ENCODE measurements around the gene TPCN2.
A peak's percentile ranks its signal among the peaks of the same experiment; 100 is the strongest.

Gene TPCN2

DNA sequence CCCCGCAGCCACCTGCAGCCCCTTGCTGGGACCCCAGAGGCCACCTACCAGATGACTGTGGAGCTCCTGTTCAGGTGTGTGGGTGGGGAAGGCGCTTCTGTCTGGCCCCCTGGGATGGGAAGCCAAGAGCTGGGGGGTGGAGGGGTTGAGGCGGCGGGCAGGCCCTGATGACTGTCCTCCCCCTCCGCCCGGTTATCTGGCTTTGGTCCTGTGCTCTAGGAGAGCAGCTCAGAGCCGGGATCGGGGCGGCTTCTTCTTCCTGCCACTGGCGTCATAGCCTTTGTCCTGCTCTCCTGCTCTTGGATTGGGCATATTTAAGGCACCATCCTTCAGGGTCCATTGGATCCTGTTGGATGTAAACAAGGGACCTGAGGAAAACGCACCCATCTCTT lies 38.4 kb downstream of the TPCN2 start:
- H3K27ac ChIP-seq = no peak overlapping the region
- DNase-seq (ENCODE audit: low read depth, low spot score) = no peak

DNA sequence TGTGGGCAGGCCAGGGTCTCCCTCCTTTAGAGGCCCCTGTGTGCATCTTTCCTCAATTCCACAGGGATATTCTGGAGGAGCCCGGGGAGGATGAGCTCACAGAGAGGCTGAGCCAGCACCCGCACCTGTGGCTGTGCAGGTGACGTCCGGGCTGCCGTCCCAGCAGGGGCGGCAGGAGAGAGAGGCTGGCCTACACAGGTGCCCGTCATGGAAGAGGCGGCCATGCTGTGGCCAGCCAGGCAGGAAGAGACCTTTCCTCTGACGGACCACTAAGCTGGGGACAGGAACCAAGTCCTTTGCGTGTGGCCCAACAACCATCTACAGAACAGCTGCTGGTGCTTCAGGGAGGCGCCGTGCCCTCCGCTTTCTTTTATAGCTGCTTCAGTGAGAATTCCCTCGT lies 39.1 kb downstream of the TPCN2 start:
- H3K27ac ChIP-seq = no peak overlapping the region
- DNase-seq (ENCODE audit: low read depth, low spot score) = no peak

DNA sequence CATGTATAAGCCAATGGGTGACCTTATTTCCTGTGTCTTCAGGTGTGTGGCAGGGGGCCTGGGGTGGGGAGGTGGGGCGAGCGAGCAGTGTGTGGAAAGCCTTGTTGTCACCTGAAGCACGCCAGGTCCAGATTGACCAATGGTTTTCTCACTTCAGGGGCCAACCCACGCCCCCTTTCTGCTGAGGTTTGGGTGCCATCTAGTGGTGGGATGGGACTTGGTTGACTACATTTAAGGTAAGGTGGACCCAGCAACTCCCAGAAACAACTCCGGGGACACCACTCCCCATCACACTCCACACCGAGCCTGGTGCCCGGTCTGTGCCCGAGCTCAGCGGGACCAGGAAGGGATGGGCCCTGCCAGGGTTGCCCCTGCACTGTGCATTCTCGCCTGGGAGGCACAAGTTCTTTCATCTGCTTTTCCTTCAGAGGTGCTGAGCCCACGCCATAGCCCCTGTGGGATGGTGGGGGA lies 40.0 kb downstream of the TPCN2 start:
- no peak overlapping the region for H3K27ac ChIP-seq
- DNase-seq (ENCODE audit: low read depth, low spot score) = no peak

DNA sequence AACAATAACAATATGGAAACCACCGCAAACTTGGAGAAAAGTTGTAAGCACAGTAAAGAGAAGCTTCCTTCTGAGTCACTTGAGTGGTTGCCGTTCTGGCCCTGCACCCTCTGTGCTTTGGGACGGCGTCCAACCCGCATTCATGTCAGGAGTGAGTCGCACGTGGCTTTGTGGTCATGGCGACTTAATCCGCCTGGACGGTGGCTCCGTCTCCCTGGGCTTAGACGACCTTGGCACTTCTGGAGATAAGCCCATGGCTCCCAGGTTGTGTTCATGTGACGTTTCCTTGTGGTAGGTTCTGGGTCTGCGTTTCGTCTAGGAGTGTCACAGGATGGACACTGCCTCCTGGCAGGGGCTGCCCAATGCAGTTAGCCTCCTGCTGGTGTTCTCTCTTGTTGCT lies 40.5 kb downstream of the TPCN2 start:
- no peak overlapping the region for H3K27ac ChIP-seq
- peak; percentile 31 for DNase-seq (ENCODE audit: low read depth, low spot score)

DNA sequence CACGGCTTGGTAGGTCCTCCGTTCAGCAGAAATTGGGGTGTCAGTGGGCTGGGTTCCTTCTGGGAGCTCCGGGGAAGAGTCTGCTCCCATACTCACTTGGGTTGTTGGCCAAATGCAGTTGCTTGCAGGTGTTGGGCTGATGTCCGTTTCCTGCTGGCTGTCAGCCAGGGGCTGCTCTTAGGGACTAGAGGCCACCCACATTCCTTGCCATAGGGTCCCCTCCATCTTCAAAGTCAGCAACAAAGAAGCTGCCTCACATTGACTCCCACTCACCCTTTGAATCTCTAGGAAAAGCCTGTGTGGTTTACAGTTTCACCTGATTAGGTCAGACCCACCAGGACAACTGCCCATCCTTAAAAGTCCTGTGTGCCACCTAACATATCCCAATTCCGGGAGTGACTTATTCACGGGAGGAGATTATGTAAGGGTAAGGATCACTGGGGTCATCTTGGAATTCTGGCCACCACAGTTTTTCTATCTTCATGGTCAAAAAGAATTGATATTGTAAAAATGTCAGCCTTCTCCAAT lies 43.0 kb downstream of the TPCN2 start:
- H3K27ac ChIP-seq = no peak overlapping the region
- no peak for DNase-seq (ENCODE audit: low read depth, low spot score)

DNA sequence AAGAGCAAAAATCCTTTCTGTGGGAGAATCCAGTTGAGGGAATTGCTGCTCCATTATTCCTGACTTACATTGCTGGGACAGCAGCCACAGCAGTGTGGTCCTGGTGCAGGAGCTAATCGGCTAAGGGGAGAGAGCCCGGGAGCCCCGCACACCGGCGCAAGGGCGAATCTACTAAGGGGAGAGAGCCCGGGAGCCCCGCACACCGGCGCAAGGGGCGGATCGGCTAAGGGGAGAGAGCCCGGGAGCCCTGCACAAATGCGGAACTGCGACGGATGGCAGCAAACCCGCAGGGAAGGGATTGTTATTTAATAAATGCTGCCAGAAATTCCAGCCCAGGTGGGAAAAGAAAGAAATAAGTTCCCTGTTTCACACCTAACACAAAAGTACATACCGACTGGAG lies 43.5 kb downstream of the TPCN2 start:
- H3K27ac ChIP-seq = no peak overlapping the region
- DNase-seq (ENCODE audit: low read depth, low spot score) = no peak

DNA sequence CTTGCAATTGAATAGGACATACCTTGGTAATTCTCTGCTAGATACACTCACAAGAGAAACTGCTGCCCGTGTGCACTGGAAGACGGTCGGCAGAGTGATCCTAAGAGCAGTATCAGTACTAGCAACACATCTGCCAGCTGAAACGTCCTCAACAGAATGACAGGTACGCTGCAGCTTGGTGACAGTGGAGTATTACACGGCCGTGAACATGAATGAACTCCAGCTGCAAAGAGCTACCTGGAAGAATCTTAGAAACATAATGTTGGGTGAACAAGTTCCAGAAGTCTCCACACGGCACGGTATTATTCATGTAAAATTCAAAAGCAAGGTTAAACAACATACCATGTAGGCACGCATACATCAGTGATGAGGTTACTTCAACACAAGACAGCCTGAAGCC lies 44.4 kb downstream of the TPCN2 start:
- DNase-seq (ENCODE audit: low read depth, low spot score) = no peak
- no peak overlapping the region for H3K27ac ChIP-seq

DNA sequence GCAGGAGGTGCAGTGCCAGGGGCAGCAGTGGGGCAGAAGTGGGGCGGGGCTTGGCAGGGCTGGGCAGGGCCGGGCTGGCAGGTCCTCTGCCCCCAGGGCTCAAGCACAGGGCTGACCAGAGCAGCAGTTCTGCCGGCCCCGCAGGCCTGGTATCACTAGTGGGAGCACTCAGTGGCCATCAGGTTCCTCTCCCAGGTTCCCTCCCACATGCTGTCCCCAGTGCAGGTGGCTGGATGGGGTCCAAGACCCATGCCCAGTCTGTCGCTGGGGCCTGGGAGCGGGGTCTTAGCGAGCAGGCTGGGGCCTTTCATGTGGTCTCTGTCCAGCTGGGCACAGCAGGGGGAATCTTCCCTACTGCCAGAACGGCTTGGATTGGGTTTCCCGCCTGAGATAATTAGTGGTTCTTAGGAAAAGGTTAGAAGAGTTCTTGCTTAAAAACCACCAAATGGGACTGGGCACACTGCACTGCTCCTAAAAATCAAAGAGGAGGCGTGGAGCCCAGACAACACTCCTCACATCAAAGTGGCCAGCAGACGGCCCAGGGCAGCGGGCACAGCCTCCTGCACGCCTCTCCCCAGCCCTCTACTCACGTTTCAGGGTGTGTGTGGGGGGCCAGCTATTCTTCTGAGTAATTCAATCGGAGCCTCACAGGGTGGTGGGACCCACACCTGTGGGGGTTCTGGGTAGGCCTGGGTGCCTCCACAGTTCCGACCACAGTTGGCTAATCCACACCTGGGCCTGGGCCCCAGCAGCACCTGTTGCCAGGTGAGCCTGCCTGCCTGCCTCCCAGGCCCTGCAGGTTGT lies 45.6 kb downstream of the TPCN2 start:
- no peak for DNase-seq (ENCODE audit: low read depth, low spot score)

DNA sequence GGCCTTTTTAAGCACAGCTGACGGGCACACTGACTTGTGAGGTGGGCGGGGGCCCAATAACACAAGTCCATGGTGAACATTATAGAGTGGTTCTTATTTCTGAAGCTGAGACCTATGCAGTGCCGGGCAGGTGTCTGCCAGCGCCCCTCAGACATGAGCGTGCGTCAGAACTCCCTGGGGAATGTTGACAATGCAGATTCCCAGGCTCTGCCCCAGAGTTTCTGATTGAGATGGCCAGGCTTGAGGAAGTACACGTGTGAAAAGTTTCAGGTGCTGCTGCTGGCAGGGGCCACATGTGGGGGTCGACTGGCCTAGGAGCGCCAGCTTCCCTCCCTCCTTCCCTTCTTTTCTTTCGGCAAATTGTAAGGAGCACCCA lies 46.2 kb downstream of the TPCN2 start:
- no peak overlapping the region for H3K27ac ChIP-seq
- DNase-seq (ENCODE audit: low read depth, low spot score) = no peak

More for the DNA sequence above, 45.6 kb downstream of the TPCN2 start:
- H3K27ac ChIP-seq = no peak overlapping the region

DNA sequence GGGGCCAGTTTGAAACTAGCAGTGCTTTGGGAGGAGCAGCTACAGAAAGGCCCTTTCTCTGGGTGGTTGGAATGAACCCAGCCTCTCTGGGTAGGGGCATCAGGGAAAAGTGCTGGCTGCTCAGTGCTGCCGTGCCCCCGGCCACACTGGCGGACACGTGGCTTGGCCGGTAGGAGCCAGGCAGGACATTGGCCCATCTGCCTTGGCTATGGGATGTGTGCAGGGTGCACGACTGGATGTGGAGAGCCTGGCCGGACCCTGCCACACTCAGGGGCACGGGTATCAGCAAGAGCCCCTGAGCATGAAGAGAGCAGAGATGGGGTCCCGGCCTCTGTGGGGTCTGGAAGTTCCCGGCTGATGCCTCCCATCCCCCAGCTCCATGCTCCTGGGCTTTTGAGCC lies 46.6 kb downstream of the TPCN2 start:
- no peak overlapping the region for H3K27ac ChIP-seq
- no peak for DNase-seq (ENCODE audit: low read depth, low spot score)

DNA sequence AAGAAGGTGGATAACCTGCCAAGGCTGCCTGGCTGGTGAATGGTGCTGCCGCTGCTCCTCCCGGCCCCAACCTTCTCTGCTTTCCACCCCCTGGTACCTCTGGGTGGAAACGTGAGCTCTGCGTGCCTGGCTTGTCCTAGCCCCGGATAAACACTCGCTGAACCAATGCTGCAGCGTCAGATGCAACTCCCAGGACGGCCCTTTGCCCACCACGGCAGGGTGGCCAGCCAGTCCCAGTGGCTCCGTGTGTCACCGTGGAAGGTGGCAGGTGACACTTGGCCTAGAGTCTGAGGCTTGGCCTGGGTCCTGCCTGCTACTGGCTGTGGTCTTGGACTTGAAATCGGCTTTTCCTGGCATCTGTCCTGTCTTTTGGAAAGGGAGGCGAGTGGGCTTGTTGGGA lies 47.7 kb downstream of the TPCN2 start:
- DNase-seq (ENCODE audit: low read depth, low spot score) = no peak
- H3K27ac ChIP-seq = no peak overlapping the region

DNA sequence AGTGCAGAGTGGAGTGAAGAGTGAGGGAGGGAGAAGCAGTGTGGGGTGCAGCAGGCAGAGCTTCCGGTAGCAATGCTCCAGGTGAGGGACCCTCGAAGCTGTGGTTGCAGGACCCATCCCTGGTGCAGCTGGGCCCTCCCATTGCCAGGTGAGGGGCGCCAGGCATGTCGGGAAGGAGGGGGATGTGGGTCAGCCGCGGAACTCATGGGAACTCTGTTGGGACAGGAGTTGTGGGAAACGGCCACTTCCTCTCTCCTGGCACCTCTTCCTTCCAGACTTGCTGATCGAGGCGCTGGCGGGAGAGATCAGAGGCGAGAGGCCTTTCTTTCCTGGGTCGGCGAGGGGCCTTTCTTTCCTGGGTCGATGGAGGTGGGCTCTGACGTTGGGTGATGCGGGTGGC lies 48.5 kb downstream of the TPCN2 start:
- no peak overlapping the region for H3K27ac ChIP-seq
- no peak for DNase-seq (ENCODE audit: low read depth, low spot score)

DNA sequence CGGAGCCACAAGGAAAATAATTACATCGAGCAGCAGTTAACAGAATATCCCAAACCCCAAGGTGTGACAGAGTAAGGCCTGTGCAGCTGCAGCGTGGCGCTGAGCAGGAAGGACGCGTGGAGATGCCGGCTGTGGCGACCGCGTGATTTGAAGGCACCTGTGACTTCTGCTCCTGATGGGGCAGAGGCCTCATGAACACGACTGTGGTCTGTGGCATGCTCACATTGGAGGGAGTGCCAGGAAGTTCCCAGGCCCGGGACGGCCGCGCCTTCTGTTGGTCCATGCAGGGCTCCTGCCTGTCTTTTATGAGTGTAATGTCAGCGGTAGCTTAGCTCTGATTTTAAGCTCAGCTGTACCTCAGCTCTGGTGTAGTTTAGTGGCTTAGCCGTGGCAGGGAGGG lies 50.4 kb downstream of the TPCN2 start:
- no peak overlapping the region for H3K27ac ChIP-seq

DNA sequence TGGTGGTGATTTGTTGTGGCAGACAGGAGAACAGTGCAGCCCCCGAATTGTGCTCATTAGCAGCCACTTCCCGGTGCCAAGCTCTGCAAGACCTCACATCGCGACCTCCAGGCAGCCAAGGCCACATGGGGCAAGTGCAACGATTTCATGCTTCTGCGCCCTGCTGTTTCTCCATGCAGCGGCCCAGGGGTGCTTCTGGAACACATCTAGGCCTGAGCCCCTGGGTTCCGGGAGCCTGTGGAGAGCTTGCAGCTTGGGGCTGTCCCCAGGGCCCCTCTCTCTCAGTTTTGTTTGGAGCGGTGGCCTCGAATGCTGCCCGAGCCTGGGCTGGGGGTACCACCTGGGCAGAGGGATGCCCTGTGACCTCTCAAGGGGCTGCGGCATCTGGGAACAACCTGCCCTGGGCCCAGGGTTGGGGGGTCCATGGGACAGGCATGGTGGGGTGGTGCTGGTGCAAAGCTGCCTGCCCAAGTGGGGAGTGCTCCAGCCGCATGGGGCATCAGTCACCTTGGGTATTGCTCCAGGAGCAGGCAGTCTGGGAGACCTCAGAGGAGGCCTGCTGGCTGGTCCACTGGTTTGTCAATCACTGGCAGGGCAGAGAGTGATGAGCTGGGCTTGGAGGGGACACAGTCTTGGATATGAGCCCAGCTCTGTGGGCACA lies 51.9 kb downstream of the TPCN2 start:
- DNase-seq (ENCODE audit: low read depth, low spot score) = no peak
- no peak overlapping the region for H3K27ac ChIP-seq

More for the DNA sequence above, 50.4 kb downstream of the TPCN2 start:
- DNase-seq (ENCODE audit: low read depth, low spot score) = no peak

DNA sequence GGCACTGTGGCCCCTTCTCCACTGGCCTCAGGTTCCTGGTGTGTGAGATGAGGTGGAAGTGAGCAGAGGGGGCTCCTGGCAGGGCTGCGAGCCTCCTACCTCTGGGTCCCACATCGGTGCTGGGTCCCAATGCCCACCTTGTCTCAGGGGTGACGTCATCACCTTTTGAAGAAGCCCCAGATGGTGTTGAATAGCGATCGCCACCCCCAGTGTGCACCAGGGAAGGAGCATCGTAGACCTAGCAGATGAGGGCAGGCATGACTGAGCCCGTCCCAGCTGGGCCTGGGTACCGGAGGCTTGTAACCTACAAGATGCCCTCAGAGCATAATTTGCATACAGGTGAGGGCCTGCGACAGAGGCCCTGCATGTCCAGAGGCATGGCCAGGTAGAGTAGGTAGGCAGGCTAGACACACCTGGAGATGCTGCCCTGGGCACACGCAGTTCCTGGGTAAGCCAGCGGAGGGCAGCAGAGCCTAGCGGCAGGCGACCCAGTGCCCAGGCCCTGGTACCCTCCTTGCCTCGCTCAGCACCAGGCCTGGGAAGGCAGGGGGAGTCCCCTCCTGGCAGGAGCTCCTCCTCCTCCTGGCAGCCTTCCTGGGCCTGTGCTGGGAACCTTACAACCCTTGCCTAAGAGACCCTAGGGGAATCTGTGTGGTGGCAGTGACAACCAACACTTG lies 52.5 kb downstream of the TPCN2 start:
- peak; percentile 41 for DNase-seq (ENCODE audit: low read depth, low spot score)
- H3K27ac ChIP-seq = no peak overlapping the region

DNA sequence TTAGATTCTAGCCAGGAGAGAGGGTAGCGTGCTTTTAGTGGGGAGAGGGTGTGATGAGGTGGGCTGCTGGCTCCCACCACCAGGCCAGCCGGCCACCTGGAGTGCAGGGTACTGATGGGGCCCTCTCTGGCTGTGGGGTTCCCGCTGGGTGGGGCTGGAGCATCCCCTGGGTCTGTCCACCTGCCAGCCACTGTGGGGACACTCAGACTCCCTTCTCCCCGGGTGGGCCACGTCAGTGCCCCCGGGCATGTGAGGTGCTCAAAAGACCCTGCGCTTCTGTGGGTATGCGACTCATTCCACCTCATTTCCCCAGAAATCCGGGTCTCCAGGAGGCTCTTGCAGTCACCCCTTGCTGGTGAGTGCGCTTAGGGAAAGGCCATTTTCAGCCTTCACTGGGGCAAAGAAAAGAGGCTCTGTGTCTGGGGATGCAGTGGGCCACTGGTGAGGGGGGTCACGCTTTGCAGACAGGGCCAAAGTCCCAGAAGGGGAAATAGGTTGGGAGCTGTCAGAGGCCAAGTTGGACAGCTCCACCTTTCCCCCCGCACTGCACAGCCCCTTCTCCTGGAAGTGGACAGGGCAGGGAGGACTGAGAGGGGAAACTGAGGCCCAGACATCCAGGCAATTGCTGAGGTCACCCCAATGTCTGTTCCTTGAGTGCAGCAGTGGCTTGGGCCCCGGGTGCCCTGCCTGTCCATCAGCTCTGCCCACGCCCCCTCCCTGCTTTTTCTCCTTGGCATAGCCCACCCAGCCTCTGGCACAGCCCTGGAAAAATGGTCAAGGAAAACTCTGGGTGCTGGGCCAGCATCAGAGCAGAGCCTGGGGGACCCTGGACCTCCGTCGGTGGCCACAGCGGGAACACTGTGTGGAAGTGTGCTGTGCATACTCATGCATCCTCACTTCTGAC lies 53.3 kb downstream of the TPCN2 start:
- no peak overlapping the region for H3K27ac ChIP-seq
- no peak for DNase-seq (ENCODE audit: low read depth, low spot score)

DNA sequence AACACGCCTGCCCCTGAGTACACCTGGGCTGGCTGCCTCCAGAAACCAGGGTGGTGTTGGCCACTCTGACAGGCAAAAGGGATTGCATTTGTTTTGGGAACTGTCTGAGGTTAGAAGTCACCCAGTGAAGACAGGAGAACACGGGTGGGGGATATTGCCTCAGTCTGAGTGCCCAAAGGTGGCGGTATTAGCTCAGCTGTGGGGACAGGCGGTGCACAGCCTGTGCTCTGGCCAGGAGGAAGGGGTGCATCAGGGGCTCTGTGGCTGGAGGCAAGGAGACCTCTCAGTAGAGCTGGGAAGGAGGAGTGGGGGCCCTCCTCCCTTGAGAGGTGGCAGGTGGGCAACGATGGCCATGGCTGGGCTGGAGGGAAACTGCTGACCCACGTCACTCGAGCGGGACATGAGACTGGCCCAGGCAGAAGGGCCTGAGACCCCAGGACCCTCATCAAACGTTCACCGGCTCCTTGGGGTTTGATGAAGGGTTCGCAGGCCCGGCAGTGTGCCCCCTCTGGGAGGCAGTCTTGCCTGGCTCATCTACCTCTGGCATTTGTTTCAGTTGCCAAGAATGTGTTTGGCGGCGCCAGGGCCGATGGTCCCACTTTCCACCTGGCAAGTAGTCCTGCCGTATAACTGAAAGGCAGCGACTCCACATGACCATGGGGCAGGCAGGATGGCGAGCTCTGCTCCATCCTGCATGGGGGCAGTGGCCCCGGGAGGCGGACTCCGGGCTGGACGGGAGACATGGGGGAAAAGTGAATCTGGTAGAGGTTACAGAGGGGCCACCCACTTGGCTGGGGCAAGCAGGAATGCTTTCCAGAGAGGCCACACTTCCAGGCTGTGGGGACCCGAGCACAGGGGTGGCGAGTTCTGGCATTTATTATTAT lies 54.2 kb downstream of the TPCN2 start:
- DNase-seq (ENCODE audit: low read depth, low spot score) = no peak
- H3K27ac ChIP-seq = no peak overlapping the region

DNA sequence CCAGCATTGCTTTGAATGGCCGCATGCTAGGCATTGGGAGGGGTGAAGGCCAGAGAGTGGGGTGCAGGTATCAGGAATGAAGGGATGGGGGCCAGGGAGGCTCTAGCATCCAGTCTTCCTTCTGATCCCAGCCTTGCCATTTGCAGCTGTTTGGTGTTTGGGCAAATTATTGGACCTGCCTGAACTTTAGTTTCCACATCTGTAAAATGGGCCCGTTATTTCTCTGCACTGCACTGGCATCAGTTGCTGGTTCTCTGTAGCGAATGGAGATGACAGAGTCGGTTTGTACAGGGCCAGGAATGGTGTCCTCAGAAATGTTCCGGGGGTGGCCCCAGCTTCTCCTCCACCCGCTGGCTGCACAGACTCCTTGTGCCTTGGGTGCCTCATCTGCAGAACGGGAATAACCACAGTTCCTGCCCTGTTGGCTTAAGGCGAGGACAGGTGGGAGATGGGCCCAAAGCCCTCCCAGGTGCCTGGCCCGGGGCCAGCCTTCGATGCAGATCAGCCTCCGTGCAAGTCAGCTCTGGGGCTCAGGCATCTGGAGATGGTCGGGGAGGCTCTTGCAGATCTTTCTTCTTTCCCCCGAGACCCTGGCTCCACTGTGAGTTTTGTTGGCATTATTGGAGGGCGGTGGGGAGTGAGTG lies 55.6 kb downstream of the TPCN2 start:
- H3K27ac ChIP-seq = no peak overlapping the region
- no peak for DNase-seq (ENCODE audit: low read depth, low spot score)

All from epithelial cell of prostate (primary cell).